K562 (cell line): Measurements from ENCODE around the gene LEMD3.

Experiments
- CAMTA2 ChIP-seq: fragments of 250-450 bp; sonication (Bioruptor Pico); conservative IDR thresholded peaks from 2 replicates; pipeline ENCODE4 v1.5.1; 2022
- CEBPB ChIP-seq: fragments of 450-650 bp; IDR thresholded peaks from 2 replicates; pipeline ENCODE4 v1.6.1; 2016; ENCODE audit warnings: missing genetic modification characterization, missing compliant biosample characterization
- HIVEP1 ChIP-seq: fragments of 250-450 bp; sonication (Bioruptor Pico); IDR thresholded peaks from 2 replicates; pipeline ENCODE4 v1.4.0; 2020; ENCODE audit warnings: mild to moderate bottlenecking
- POLR2A ChIP-seq: fragments of 450-650 bp; conservative IDR thresholded peaks from 2 replicates; pipeline ENCODE4 v1.6.1; 2016
- RBM15 ChIP-seq: fragments of 200-400 bp; formaldehyde crosslinking; IDR thresholded peaks from 2 replicates; pipeline ENCODE4 v1.6.1; 2018; ENCODE audit warnings: mild to moderate bottlenecking, low read length, moderate library complexity; ENCODE audit not compliant: insufficient read depth
- SMAD1 ChIP-seq: fragments of 150-350 bp; IDR thresholded peaks from 2 replicates; pipeline ENCODE4 v1.6.1; 2014; ENCODE audit warnings: low read length, low read depth; ENCODE audit not compliant: partially characterized antibody
- SMARCB1 ChIP-seq: IDR thresholded peaks from 2 replicates; pipeline ENCODE4 v1.6.1; 2011; ENCODE audit warnings: improper control_type of control experiment, low read depth; ENCODE audit not compliant: insufficient read length
- STAG1 ChIP-seq: sonication (generic); formaldehyde crosslinking; IDR thresholded peaks from 2 replicates; pipeline ENCODE4 v1.5.0; 2020; ENCODE audit warnings: missing genetic modification reagents, borderline replicate concordance
- TAF1 ChIP-seq: IDR thresholded peaks from 2 replicates; pipeline ENCODE4 v1.6.1; 2011; ENCODE audit warnings: mild to moderate bottlenecking, low read length, moderate library complexity; ENCODE audit not compliant: insufficient read depth, control insufficient read depth, severe bottlenecking; ENCODE audit errors: extremely low read depth
- TF ChIP-seq, protein P1 (sequence below): conservative IDR thresholded peaks from 2 replicates; pipeline ENCODE4 v1.6.1; 2011; ENCODE audit warnings: low read depth, mild to moderate bottlenecking, low read length; ENCODE audit not compliant: control insufficient read depth
- TF ChIP-seq, protein P2 (sequence below), 2 experiments: fragments of 150-350 bp in 1 of 2; IDR thresholded peaks; 2 replicates each; pipeline ENCODE4 v1.6.1; 2012 to 2016; ENCODE audit warnings: low read depth in 2 of 2, low read length in 2 of 2, mild to moderate bottlenecking in 1 of 2, moderate library complexity in 1 of 2
- TF ChIP-seq, protein P3 (sequence below), 2 experiments: fragments of 450-650 bp; formaldehyde crosslinking in 1 of 2; IDR thresholded peaks; 2 replicates each; pipeline versions ENCODE4 v1.4.0 to v1.6.1; 2014 to 2020; ENCODE audit warnings: mild to moderate bottlenecking in 2 of 2, borderline replicate concordance in 1 of 2, low read depth in 1 of 2
- TF ChIP-seq, protein P4 (sequence below): fragments of 250-450 bp; sonication (Bioruptor Pico); IDR thresholded peaks from 2 replicates; pipeline ENCODE4 v1.5.0; 2021

DNA sequence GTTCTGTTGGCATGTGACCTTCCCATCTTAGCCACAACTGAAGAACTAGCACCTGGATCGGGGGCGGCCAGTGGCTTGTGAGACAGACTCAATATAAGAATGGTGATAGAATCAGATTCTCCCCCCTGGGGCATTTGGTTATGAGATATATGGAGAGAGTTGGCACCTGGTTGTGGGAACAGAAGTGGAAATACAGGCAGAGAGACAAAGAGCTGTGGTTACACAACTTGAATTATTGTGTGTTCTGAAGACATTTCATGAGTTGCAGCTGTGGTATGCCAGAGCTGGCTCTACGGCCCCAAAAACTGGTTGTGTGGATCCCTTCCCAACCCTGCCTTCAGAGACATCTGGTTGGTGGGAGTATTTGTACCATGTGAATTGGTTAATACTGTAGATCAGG, 106.2 kb downstream of the LEMD3 start:
- TF ChIP-seq, protein P1, sequence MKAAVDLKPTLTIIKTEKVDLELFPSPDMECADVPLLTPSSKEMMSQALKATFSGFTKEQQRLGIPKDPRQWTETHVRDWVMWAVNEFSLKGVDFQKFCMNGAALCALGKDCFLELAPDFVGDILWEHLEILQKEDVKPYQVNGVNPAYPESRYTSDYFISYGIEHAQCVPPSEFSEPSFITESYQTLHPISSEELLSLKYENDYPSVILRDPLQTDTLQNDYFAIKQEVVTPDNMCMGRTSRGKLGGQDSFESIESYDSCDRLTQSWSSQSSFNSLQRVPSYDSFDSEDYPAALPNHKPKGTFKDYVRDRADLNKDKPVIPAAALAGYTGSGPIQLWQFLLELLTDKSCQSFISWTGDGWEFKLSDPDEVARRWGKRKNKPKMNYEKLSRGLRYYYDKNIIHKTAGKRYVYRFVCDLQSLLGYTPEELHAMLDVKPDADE: no peak
- no peak for TF ChIP-seq HIVEP1 (CRISPR knock-in tag)
- TF ChIP-seq CEBPB (tag): no peak
- TF ChIP-seq TAF1: no peak
- TF ChIP-seq, protein P2, sequence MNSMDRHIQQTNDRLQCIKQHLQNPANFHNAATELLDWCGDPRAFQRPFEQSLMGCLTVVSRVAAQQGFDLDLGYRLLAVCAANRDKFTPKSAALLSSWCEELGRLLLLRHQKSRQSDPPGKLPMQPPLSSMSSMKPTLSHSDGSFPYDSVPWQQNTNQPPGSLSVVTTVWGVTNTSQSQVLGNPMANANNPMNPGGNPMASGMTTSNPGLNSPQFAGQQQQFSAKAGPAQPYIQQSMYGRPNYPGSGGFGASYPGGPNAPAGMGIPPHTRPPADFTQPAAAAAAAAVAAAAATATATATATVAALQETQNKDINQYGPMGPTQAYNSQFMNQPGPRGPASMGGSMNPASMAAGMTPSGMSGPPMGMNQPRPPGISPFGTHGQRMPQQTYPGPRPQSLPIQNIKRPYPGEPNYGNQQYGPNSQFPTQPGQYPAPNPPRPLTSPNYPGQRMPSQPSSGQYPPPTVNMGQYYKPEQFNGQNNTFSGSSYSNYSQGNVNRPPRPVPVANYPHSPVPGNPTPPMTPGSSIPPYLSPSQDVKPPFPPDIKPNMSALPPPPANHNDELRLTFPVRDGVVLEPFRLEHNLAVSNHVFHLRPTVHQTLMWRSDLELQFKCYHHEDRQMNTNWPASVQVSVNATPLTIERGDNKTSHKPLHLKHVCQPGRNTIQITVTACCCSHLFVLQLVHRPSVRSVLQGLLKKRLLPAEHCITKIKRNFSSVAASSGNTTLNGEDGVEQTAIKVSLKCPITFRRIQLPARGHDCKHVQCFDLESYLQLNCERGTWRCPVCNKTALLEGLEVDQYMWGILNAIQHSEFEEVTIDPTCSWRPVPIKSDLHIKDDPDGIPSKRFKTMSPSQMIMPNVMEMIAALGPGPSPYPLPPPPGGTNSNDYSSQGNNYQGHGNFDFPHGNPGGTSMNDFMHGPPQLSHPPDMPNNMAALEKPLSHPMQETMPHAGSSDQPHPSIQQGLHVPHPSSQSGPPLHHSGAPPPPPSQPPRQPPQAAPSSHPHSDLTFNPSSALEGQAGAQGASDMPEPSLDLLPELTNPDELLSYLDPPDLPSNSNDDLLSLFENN (IDR thresholded peaks at IDR 0.05; ENCODE audit: low read depth in 2 of 2, low read length in 2 of 2): no peak
- TF ChIP-seq, protein P3, sequence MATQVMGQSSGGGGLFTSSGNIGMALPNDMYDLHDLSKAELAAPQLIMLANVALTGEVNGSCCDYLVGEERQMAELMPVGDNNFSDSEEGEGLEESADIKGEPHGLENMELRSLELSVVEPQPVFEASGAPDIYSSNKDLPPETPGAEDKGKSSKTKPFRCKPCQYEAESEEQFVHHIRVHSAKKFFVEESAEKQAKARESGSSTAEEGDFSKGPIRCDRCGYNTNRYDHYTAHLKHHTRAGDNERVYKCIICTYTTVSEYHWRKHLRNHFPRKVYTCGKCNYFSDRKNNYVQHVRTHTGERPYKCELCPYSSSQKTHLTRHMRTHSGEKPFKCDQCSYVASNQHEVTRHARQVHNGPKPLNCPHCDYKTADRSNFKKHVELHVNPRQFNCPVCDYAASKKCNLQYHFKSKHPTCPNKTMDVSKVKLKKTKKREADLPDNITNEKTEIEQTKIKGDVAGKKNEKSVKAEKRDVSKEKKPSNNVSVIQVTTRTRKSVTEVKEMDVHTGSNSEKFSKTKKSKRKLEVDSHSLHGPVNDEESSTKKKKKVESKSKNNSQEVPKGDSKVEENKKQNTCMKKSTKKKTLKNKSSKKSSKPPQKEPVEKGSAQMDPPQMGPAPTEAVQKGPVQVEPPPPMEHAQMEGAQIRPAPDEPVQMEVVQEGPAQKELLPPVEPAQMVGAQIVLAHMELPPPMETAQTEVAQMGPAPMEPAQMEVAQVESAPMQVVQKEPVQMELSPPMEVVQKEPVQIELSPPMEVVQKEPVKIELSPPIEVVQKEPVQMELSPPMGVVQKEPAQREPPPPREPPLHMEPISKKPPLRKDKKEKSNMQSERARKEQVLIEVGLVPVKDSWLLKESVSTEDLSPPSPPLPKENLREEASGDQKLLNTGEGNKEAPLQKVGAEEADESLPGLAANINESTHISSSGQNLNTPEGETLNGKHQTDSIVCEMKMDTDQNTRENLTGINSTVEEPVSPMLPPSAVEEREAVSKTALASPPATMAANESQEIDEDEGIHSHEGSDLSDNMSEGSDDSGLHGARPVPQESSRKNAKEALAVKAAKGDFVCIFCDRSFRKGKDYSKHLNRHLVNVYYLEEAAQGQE (IDR thresholded peaks at IDR 0.05; ENCODE audit: borderline replicate concordance): no peak
- TF ChIP-seq, protein P3 (CRISPR knock-in tag; IDR thresholded peaks at IDR 0.05; ENCODE audit: low read depth): no peak
- no peak for TF ChIP-seq STAG1 (CRISPR knock-in tag)
- TF ChIP-seq SMAD1: no peak
- no peak for TF ChIP-seq POLR2A
- TF ChIP-seq, protein P4, sequence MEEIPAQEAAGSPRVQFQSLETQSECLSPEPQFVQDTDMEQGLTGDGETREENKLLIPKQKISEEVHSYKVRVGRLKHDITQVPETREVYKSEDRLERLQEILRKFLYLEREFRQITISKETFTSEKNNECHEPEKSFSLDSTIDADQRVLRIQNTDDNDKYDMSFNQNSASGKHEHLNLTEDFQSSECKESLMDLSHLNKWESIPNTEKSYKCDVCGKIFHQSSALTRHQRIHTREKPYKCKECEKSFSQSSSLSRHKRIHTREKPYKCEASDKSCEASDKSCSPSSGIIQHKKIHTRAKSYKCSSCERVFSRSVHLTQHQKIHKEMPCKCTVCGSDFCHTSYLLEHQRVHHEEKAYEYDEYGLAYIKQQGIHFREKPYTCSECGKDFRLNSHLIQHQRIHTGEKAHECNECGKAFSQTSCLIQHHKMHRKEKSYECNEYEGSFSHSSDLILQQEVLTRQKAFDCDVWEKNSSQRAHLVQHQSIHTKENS (CRISPR knock-in tag): no peak
- no peak for TF ChIP-seq SMARCB1
- no peak for TF ChIP-seq RBM15
- no peak for TF ChIP-seq CAMTA2 (CRISPR knock-in tag)
